Panc1 (cell line): ENCODE data around the gene PAX5. TPM values are rescaled to one million over a fixed set of nuclear protein-coding genes. Genes with fewer than 3 reads are reported as not detected.

ENCODE experiments used
- ATAC-seq: fragments of 200-7000 bp; cut with Tn5 transposase; 2 replicates; pipeline ENCODE4 v1.9.1; 2020; ENCODE audit warnings: mild to moderate bottlenecking, moderate library complexity
- BruUV-seq: library from RNA; stranded (reverse); fragments of 400-500 nt; replicated peaks from 2 replicates; lab custom pipeline; 2021; lab: Mats Ljungman, UMichigan
- CTCF ChIA-PET: fragments of 300-600 bp; sonication (Branson Sonifier 250); formaldehyde crosslinking; loops from one replicate; lab custom pipeline; 2022; ENCODE audit warnings: antibody characterized with exemption; lab: Charles Lee
- POLR2A ChIA-PET: fragments of 300-600 bp; sonication (Branson Sonifier 250); formaldehyde crosslinking; loops from one replicate; lab custom pipeline; 2022; ENCODE audit warnings: antibody characterized with exemption; lab: Charles Lee
- DNase-seq: peaks from one replicate; pipeline ENCODE4 v3.0.0-alpha.2; 2010; ENCODE audit warnings: low read depth, low spot score
- H3K27ac ChIP-seq: 2 replicates; pipeline ENCODE4 v1.5.1; 2011; ENCODE audit warnings: mild to moderate bottlenecking, low read length, inconsistent platforms
- H3K27me3 ChIP-seq: fragments of 200-500 bp; sonication (Bioruptor generic); 2 replicates; pipeline ENCODE4 v1.6.0; 2014; ENCODE audit warnings: low read length, inconsistent platforms; ENCODE audit not compliant: control insufficient read depth, insufficient read depth
- H3K36me3 ChIP-seq: fragments of 200-500 bp; sonication (Bioruptor generic); 2 replicates; pipeline ENCODE4 v1.5.1; 2014; ENCODE audit warnings: inconsistent platforms, mild to moderate bottlenecking, low read length, moderate library complexity; ENCODE audit not compliant: control insufficient read depth, insufficient read depth
- H3K4me1 ChIP-seq: 2 replicates; pipeline ENCODE4 v1.5.1; 2011; ENCODE audit warnings: inconsistent platforms, mild to moderate bottlenecking, low read length, moderate library complexity; ENCODE audit not compliant: control insufficient read depth, insufficient read depth
- H3K4me3 ChIP-seq, 2 experiments: 2 replicates each; pipeline ENCODE4 v1.5.1; 2011 to 2012; ENCODE audit warnings: low read depth in 2 of 2, low read length in 2 of 2, mild to moderate bottlenecking in 2 of 2, inconsistent platforms in 1 of 2, moderate library complexity in 1 of 2
- H3K9me3 ChIP-seq: fragments of 200-500 bp; sonication (Bioruptor generic); 2 replicates; pipeline ENCODE4 v1.5.1; 2014; ENCODE audit warnings: low read depth, mild to moderate bottlenecking, inconsistent platforms, low read length, moderate library complexity; ENCODE audit not compliant: control insufficient read depth, insufficient read depth
- CTCF ChIP-seq: fragments of 450-650 bp; IDR thresholded peaks from 2 replicates; pipeline ENCODE4 v1.5.1; 2017; ENCODE audit warnings: mild to moderate bottlenecking
- POLR2AphosphoS5 ChIP-seq: IDR thresholded peaks from 2 replicates; pipeline ENCODE4 v1.6.1; 2012; ENCODE audit warnings: mild to moderate bottlenecking, low read depth, low read length, moderate library complexity
- in situ Hi-C: cut with HindIII; loops from 2 replicates; pipeline ENCODE4 v1.10.0; 2016; ENCODE audit warnings: low sequenced_read_pairs, low pct_unique_long_range_greater_than_20kb
- intact Hi-C: fragments of 100-400 bp; cut with micrococcal nuclease; formaldehyde crosslinking; loops from one replicate; pipeline ENCODE4 v1.10.0; 2022; ENCODE audit not compliant: unreplicated experiment
- total RNA-seq: library from RNA; stranded (reverse); gene quantifications from one replicate; pipeline ENCODE4 v1.2.1, GENCODE V29; 2021; ENCODE audit not compliant: unreplicated experiment
- TF ChIP-seq, protein P1 (sequence below), 2 experiments: IDR thresholded peaks; 2 replicates each; pipeline ENCODE4 v1.6.1; 2011 to 2012; ENCODE audit warnings: low read depth in 2 of 2, control low read depth in 1 of 2, low read length in 1 of 2, mild to moderate bottlenecking in 1 of 2, moderate library complexity in 1 of 2; ENCODE audit not compliant: insufficient read depth in 1 of 2

PAX5 gene
- total RNA-seq, 1 experiment from 2014 or later, result 0.39 TPM

- ChIA-PET POLR2A (no interaction called here), CTCF (no interaction called here)
- Histone ChIP-seq H3K27ac (no peak overlapping the region), H3K4me1 (peaks cover 3% of the 10 kb centered on the region; the same call in 1 of the 2 replicates), H3K36me3 (no peaks in the 10 kb centered on the region), H3K4me3 (no peak overlapping the region), H3K27me3 (no peaks in the 10 kb centered on the region), H3K9me3 (no peaks in the 10 kb centered on the region)
- DNase-seq (no peak), ATAC-seq (no peak)
- intact Hi-C loops, result loop anchor here (5.0 kb wide), 1 partner anchor 51 kb away; no protein-coding TSS in a partner anchor
- no TSS peak for BruUV-seq
- in situ Hi-C loops, result no loop called here
- TF ChIP-seq POLR2AphosphoS5 (no peak), CTCF (no peak)
- TF ChIP-seq, protein P1, sequence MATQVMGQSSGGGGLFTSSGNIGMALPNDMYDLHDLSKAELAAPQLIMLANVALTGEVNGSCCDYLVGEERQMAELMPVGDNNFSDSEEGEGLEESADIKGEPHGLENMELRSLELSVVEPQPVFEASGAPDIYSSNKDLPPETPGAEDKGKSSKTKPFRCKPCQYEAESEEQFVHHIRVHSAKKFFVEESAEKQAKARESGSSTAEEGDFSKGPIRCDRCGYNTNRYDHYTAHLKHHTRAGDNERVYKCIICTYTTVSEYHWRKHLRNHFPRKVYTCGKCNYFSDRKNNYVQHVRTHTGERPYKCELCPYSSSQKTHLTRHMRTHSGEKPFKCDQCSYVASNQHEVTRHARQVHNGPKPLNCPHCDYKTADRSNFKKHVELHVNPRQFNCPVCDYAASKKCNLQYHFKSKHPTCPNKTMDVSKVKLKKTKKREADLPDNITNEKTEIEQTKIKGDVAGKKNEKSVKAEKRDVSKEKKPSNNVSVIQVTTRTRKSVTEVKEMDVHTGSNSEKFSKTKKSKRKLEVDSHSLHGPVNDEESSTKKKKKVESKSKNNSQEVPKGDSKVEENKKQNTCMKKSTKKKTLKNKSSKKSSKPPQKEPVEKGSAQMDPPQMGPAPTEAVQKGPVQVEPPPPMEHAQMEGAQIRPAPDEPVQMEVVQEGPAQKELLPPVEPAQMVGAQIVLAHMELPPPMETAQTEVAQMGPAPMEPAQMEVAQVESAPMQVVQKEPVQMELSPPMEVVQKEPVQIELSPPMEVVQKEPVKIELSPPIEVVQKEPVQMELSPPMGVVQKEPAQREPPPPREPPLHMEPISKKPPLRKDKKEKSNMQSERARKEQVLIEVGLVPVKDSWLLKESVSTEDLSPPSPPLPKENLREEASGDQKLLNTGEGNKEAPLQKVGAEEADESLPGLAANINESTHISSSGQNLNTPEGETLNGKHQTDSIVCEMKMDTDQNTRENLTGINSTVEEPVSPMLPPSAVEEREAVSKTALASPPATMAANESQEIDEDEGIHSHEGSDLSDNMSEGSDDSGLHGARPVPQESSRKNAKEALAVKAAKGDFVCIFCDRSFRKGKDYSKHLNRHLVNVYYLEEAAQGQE (IDR thresholded peaks at IDR 0.05; ENCODE audit: insufficient read depth in 1 of 2, low read depth in 2 of 2, low read length in 1 of 2), result no peak
Measured at GRCh38 chr9:36935768-36936497, 98.1 kb downstream of the PAX5 start.

GRCh38 chr9:36935332-36935731 lies 98.7 kb downstream of the PAX5 start:
- no TSS peak for BruUV-seq
- no peaks in the 10 kb centered on the region for H3K9me3 ChIP-seq
- ATAC-seq (no peak), DNase-seq (no peak)
- H3K36me3 ChIP-seq, result no peaks in the 10 kb centered on the region
- no peak overlapping the region for H3K4me3 ChIP-seq
- CTCF ChIA-PET, result no interaction called here
- H3K27me3 ChIP-seq, result no peaks in the 10 kb centered on the region
- in situ Hi-C loops, result no loop called here
- TF ChIP-seq CTCF (no peak), POLR2AphosphoS5 (no peak)
- no peak overlapping the region for H3K27ac ChIP-seq
- POLR2A ChIA-PET, result no interaction called here
- intact Hi-C loops, result loop anchor here (5.0 kb wide), 1 partner anchor 52 kb away; no protein-coding TSS in a partner anchor
- peaks cover 3% of the 10 kb centered on the region; the same call in 1 of the 2 replicates for H3K4me1 ChIP-seq
